HEK293 (cell line): Measurements from ENCODE around the gene PRSS53.
A peak's percentile ranks its signal among the peaks of the same experiment; 100 is the strongest.

ENCODE experiments used
- EGR2 ChIP-seq: fragments of 450-650 bp; formaldehyde crosslinking; IDR thresholded peaks from 2 replicates; pipeline ENCODE4 v1.5.1; 2016; ENCODE audit warnings: low read depth, missing biosample characterization, missing genetic modification characterization
- GLI2 ChIP-seq: fragments of 450-650 bp; formaldehyde crosslinking; IDR thresholded peaks from 2 replicates; pipeline ENCODE4; 2017; ENCODE audit warnings: missing biosample characterization, missing genetic modification characterization, low read depth, borderline replicate concordance
- GLIS1 ChIP-seq: fragments of 450-650 bp; formaldehyde crosslinking; IDR thresholded peaks from 2 replicates; pipeline ENCODE4 v1.5.1; 2016; ENCODE audit warnings: missing biosample characterization, missing genetic modification characterization
- IKZF3 ChIP-seq: fragments of 450-650 bp; IDR thresholded peaks from 2 replicates; pipeline ENCODE4 v1.5.0; 2018; ENCODE audit warnings: missing biosample characterization, mild to moderate bottlenecking, missing genetic modification characterization, moderate library complexity
- KLF1 ChIP-seq: fragments of 450-650 bp; formaldehyde crosslinking; IDR thresholded peaks from 2 replicates; pipeline ENCODE4 v1.5.1; 2016; ENCODE audit warnings: missing biosample characterization, missing genetic modification characterization
- YY2 ChIP-seq: fragments of 450-650 bp; formaldehyde crosslinking; IDR thresholded peaks from 2 replicates; pipeline ENCODE4 v1.5.1; 2016; ENCODE audit warnings: missing biosample characterization, missing genetic modification characterization
- ZFP3 ChIP-seq: fragments of 450-650 bp; formaldehyde crosslinking; IDR thresholded peaks from 2 replicates; pipeline ENCODE4 v1.5.1; 2016; ENCODE audit warnings: low read depth, missing biosample characterization, missing genetic modification characterization
- ZFP37 ChIP-seq: fragments of 450-650 bp; formaldehyde crosslinking; IDR thresholded peaks from 2 replicates; pipeline ENCODE4 v1.5.1; 2016; ENCODE audit warnings: missing biosample characterization, missing genetic modification characterization
- ZNF112 ChIP-seq: fragments of 450-650 bp; formaldehyde crosslinking; IDR thresholded peaks from 2 replicates; pipeline ENCODE4 v1.5.0; 2017; ENCODE audit warnings: missing biosample characterization, missing genetic modification characterization
- ZNF133 ChIP-seq: fragments of 450-650 bp; formaldehyde crosslinking; IDR thresholded peaks from 2 replicates; pipeline ENCODE4 v1.5.1; 2016; ENCODE audit warnings: missing biosample characterization, missing genetic modification characterization
- ZNF248 ChIP-seq: fragments of 450-650 bp; formaldehyde crosslinking; IDR thresholded peaks from 2 replicates; pipeline ENCODE4 v1.5.1; 2017; ENCODE audit warnings: missing biosample characterization, missing genetic modification characterization
- ZNF311 ChIP-seq: fragments of 450-650 bp; formaldehyde crosslinking; IDR thresholded peaks from 2 replicates; pipeline ENCODE4 v1.5.1; 2017; ENCODE audit warnings: missing biosample characterization, missing genetic modification characterization, borderline replicate concordance
- ZNF561 ChIP-seq: fragments of 450-650 bp; IDR thresholded peaks from 2 replicates; pipeline ENCODE4 v1.5.1; 2018; ENCODE audit warnings: missing biosample characterization, missing genetic modification characterization, borderline replicate concordance
- ZNF600 ChIP-seq: fragments of 450-650 bp; formaldehyde crosslinking; IDR thresholded peaks from 2 replicates; pipeline ENCODE4 v1.5.1; 2016; ENCODE audit warnings: missing biosample characterization, missing genetic modification characterization
- ZNF621 ChIP-seq: fragments of 450-650 bp; formaldehyde crosslinking; IDR thresholded peaks from 2 replicates; pipeline ENCODE4 v1.5.1; 2017; ENCODE audit warnings: missing biosample characterization, missing genetic modification characterization
- ZNF626 ChIP-seq: fragments of 450-650 bp; sonication (Bioruptor Pico); formaldehyde crosslinking; IDR thresholded peaks from 2 replicates; pipeline ENCODE4 v1.5.1; 2018; ENCODE audit warnings: missing biosample characterization, missing genetic modification characterization, inconsistent platforms
- ZNF629 ChIP-seq: fragments of 450-650 bp; formaldehyde crosslinking; IDR thresholded peaks from 2 replicates; pipeline ENCODE4 v1.5.1; 2017; ENCODE audit warnings: missing biosample characterization, missing genetic modification characterization
- ZNF707 ChIP-seq: fragments of 450-650 bp; formaldehyde crosslinking; IDR thresholded peaks from 2 replicates; pipeline ENCODE4 v1.5.1; 2016; ENCODE audit warnings: missing biosample characterization, missing genetic modification characterization
- ZXDB ChIP-seq: fragments of 450-650 bp; formaldehyde crosslinking; IDR thresholded peaks from 2 replicates; pipeline ENCODE4 v1.5.1; 2016; ENCODE audit warnings: missing biosample characterization, missing genetic modification characterization
- TF ChIP-seq, protein P1 (sequence below): fragments of 450-650 bp; formaldehyde crosslinking; optimal IDR thresholded peaks from 2 replicates; pipeline ENCODE3; 2016; ENCODE audit warnings: missing biosample characterization, mild to moderate bottlenecking, missing genetic modification characterization
- TF ChIP-seq, protein P2 (sequence below): fragments of 450-650 bp; formaldehyde crosslinking; IDR thresholded peaks from 2 replicates; pipeline ENCODE4 v1.5.1; 2016; ENCODE audit warnings: missing biosample characterization, missing genetic modification characterization
- TF ChIP-seq, protein P3 (sequence below): fragments of 450-650 bp; formaldehyde crosslinking; IDR thresholded peaks from 2 replicates; pipeline ENCODE4 v1.5.1; 2016; ENCODE audit warnings: missing biosample characterization, missing genetic modification characterization
- TF ChIP-seq, protein P4 (sequence below): fragments of 450-650 bp; formaldehyde crosslinking; IDR thresholded peaks from 2 replicates; pipeline ENCODE4 v1.5.1; 2016; ENCODE audit warnings: missing biosample characterization, missing genetic modification characterization
- TF ChIP-seq, protein P5 (sequence below): sonication (generic); formaldehyde crosslinking; IDR thresholded peaks from 2 replicates; pipeline ENCODE4 v1.8.1; 2022; ENCODE audit warnings: mild to moderate bottlenecking, moderate library complexity, missing genetic modification reagents
- TF ChIP-seq, protein P6 (sequence below): fragments of 450-650 bp; formaldehyde crosslinking; IDR thresholded peaks from 2 replicates; pipeline ENCODE4 v1.5.0; 2017; ENCODE audit warnings: missing biosample characterization, missing genetic modification characterization, borderline replicate concordance
- TF ChIP-seq, protein P7 (sequence below): fragments of 450-650 bp; formaldehyde crosslinking; IDR thresholded peaks from 2 replicates; pipeline ENCODE4 v1.5.1; 2016; ENCODE audit warnings: missing biosample characterization, missing genetic modification characterization

The PRSS53 gene

DNA sequence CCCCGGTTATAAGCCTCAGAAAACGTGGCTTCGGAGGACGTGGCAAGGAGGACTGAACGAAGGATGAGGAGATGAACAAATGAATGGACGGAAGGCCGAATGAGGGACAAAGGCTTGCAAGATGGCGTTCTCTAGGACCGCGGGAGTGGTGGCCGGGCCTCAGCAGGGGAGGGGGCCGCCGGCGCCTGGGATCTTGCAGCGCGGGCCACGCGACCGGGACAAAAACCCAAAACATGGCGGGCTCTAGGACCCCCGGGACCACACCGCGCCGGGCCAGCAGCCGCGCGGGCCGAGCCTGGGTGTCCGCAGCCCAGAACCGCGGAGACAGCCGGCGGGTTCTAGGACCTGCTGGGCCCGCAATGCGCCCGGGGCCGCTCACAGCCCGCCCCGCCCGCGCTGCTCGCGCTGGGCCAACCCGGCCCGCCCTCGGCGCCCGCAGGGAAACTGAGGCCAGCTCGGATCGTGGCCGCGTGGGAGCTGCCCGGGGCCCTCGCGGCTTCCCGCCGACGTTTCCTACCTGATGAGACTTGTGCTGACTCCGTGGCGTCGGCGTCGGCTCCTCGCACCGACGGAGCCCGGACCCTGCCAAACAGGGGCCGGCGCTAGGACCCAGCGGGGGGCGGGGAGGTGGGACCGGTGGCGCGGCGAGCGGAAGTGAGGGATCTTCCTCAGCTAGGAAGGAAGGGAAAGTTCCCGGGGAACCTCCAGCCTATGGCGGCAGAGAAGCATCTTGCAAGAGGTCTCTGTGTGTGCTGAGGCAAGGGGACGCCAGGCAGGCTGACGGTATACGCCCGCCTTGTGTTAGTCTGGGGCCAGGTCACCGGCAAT, 15.4 kb downstream of the PRSS53 start (continued):
- TF ChIP-seq, protein P1, sequence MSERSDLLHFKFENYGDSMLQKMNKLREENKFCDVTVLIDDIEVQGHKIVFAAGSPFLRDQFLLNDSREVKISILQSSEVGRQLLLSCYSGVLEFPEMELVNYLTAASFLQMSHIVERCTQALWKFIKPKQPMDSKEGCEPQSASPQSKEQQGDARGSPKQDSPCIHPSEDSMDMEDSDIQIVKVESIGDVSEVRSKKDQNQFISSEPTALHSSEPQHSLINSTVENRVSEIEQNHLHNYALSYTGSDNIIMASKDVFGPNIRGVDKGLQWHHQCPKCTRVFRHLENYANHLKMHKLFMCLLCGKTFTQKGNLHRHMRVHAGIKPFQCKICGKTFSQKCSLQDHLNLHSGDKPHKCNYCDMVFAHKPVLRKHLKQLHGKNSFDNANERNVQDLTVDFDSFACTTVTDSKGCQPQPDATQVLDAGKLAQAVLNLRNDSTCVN (tag by site-specific recombination): peak; percentile 90
- no peak; the same call in 1 of the 2 replicates for TF ChIP-seq ZNF707 (tag by site-specific recombination)
- TF ChIP-seq GLI2 (tag by site-specific recombination): 0 out of 2 replicates have a peak, but pooled peaks have one; percentile 3
- TF ChIP-seq YY2 (tag by site-specific recombination): peak; percentile 78
- peak; percentile 99 for TF ChIP-seq IKZF3 (tag by site-specific recombination)
- TF ChIP-seq, protein P2, sequence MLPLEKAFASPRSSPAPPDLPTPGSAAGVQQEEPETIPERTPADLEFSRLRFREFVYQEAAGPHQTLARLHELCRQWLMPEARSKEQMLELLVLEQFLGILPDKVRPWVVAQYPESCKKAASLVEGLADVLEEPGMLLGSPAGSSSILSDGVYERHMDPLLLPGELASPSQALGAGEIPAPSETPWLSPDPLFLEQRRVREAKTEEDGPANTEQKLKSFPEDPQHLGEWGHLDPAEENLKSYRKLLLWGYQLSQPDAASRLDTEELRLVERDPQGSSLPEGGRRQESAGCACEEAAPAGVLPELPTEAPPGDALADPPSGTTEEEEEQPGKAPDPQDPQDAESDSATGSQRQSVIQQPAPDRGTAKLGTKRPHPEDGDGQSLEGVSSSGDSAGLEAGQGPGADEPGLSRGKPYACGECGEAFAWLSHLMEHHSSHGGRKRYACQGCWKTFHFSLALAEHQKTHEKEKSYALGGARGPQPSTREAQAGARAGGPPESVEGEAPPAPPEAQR (tag by site-specific recombination): no peak
- TF ChIP-seq, protein P3, sequence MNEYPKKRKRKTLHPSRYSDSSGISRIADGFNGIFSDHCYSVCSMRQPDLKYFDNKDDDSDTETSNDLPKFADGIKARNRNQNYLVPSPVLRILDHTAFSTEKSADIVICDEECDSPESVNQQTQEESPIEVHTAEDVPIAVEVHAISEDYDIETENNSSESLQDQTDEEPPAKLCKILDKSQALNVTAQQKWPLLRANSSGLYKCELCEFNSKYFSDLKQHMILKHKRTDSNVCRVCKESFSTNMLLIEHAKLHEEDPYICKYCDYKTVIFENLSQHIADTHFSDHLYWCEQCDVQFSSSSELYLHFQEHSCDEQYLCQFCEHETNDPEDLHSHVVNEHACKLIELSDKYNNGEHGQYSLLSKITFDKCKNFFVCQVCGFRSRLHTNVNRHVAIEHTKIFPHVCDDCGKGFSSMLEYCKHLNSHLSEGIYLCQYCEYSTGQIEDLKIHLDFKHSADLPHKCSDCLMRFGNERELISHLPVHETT (tag by site-specific recombination): peak; percentile 71; the same call in 1 of the 2 replicates
- TF ChIP-seq ZNF600: no peak
- peak; percentile 55; the same call in 1 of the 2 replicates for TF ChIP-seq ZNF629 (tag by site-specific recombination)
- no peak; the same call in 1 of the 2 replicates for TF ChIP-seq ZNF626
- TF ChIP-seq ZNF561: peak; percentile 94
- TF ChIP-seq EGR2 (tag by site-specific recombination): no peak
- TF ChIP-seq ZFP3 (tag by site-specific recombination): no peak
- TF ChIP-seq ZXDB (tag by site-specific recombination): peak; percentile 81
- TF ChIP-seq ZNF248 (tag by site-specific recombination): no peak
- TF ChIP-seq ZNF621 (tag by site-specific recombination): no peak
- TF ChIP-seq ZNF133 (tag by site-specific recombination): no peak
- 0 out of 2 replicates have a peak, but pooled peaks have one; percentile 23 for TF ChIP-seq KLF1 (tag by site-specific recombination)
- TF ChIP-seq, protein P4, sequence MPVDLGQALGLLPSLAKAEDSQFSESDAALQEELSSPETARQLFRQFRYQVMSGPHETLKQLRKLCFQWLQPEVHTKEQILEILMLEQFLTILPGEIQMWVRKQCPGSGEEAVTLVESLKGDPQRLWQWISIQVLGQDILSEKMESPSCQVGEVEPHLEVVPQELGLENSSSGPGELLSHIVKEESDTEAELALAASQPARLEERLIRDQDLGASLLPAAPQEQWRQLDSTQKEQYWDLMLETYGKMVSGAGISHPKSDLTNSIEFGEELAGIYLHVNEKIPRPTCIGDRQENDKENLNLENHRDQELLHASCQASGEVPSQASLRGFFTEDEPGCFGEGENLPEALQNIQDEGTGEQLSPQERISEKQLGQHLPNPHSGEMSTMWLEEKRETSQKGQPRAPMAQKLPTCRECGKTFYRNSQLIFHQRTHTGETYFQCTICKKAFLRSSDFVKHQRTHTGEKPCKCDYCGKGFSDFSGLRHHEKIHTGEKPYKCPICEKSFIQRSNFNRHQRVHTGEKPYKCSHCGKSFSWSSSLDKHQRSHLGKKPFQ: no peak
- TF ChIP-seq, protein P5, sequence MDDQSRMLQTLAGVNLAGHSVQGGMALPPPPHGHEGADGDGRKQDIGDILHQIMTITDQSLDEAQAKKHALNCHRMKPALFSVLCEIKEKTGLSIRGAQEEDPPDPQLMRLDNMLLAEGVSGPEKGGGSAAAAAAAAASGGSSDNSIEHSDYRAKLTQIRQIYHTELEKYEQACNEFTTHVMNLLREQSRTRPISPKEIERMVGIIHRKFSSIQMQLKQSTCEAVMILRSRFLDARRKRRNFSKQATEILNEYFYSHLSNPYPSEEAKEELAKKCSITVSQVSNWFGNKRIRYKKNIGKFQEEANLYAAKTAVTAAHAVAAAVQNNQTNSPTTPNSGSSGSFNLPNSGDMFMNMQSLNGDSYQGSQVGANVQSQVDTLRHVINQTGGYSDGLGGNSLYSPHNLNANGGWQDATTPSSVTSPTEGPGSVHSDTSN (CRISPR knock-in tag): no peak
- TF ChIP-seq ZNF112 (tag by site-specific recombination): no peak
- TF ChIP-seq ZNF311 (tag by site-specific recombination): no peak
- TF ChIP-seq, protein P6, sequence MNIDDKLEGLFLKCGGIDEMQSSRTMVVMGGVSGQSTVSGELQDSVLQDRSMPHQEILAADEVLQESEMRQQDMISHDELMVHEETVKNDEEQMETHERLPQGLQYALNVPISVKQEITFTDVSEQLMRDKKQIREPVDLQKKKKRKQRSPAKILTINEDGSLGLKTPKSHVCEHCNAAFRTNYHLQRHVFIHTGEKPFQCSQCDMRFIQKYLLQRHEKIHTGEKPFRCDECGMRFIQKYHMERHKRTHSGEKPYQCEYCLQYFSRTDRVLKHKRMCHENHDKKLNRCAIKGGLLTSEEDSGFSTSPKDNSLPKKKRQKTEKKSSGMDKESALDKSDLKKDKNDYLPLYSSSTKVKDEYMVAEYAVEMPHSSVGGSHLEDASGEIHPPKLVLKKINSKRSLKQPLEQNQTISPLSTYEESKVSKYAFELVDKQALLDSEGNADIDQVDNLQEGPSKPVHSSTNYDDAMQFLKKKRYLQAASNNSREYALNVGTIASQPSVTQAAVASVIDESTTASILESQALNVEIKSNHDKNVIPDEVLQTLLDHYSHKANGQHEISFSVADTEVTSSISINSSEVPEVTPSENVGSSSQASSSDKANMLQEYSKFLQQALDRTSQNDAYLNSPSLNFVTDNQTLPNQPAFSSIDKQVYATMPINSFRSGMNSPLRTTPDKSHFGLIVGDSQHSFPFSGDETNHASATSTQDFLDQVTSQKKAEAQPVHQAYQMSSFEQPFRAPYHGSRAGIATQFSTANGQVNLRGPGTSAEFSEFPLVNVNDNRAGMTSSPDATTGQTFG: peak; percentile 82; the same call in 1 of the 2 replicates
- TF ChIP-seq GLIS1 (tag by site-specific recombination): peak; percentile 48
- TF ChIP-seq ZFP37 (tag by site-specific recombination): no peak
- TF ChIP-seq, protein P7, sequence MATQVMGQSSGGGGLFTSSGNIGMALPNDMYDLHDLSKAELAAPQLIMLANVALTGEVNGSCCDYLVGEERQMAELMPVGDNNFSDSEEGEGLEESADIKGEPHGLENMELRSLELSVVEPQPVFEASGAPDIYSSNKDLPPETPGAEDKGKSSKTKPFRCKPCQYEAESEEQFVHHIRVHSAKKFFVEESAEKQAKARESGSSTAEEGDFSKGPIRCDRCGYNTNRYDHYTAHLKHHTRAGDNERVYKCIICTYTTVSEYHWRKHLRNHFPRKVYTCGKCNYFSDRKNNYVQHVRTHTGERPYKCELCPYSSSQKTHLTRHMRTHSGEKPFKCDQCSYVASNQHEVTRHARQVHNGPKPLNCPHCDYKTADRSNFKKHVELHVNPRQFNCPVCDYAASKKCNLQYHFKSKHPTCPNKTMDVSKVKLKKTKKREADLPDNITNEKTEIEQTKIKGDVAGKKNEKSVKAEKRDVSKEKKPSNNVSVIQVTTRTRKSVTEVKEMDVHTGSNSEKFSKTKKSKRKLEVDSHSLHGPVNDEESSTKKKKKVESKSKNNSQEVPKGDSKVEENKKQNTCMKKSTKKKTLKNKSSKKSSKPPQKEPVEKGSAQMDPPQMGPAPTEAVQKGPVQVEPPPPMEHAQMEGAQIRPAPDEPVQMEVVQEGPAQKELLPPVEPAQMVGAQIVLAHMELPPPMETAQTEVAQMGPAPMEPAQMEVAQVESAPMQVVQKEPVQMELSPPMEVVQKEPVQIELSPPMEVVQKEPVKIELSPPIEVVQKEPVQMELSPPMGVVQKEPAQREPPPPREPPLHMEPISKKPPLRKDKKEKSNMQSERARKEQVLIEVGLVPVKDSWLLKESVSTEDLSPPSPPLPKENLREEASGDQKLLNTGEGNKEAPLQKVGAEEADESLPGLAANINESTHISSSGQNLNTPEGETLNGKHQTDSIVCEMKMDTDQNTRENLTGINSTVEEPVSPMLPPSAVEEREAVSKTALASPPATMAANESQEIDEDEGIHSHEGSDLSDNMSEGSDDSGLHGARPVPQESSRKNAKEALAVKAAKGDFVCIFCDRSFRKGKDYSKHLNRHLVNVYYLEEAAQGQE (tag by site-specific recombination): no peak
